GM19351 (cell line): ENCODE measurements around the gene URI1.

ENCODE experiments used
- ATAC-seq: cut with Tn5 transposase; IDR thresholded peaks from one replicate; pipeline ENCODE4 v1.9.1; 2021; ENCODE audit warnings: mild to moderate bottlenecking, moderate library complexity; ENCODE audit not compliant: unreplicated experiment

The URI1 gene

GRCh38 chr19:30052122-30053075, 110.4 kb downstream of the URI1 start:
- ATAC-seq = no peak

DNA sequence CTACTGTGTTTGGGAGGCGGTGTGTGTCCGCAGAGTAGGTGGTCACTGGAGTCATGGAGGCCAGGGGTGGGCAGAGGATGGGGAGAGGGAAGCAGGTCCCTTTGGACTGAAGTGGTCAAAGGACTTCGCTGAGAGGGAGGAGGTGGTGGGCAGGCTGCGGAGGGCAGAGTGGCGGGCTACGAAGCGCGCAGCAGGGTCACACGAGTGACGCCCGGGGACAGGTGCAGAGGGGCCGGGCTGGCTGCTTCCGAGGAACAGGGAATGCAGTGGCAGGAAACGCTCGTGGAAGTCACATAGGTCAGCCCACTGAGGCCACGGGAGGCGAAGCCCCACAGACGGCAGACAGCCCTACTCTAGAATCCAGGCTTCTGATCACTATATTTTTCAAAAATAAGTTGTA, 111.5 kb downstream of the URI1 start:
- no peak for ATAC-seq

- no peak for ATAC-seq
Measured at GRCh38 chr19:30054210-30054609, 112.2 kb downstream of the URI1 start.

DNA sequence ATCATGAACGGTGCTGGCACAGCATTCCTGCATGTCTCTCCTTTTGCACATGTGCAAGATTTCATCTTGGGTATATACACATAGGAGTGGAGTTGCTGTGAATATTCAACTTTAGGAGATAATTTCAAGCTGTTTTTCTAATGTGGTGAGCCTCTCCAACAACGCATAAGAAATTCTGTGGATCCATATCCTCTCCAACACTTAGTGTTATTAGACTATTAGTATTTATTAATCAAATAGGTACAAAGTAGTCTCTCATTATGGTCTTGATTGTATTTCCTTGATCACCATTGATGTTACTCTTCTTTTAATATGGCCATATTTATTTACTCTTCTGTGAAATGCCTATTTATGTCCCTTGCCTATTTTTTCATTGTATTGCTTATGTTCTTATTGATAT, 114.5 kb downstream of the URI1 start:
- no peak for ATAC-seq

GRCh38 chr19:30059741-30060457, 117.9 kb downstream of the URI1 start:
- no peak for ATAC-seq

DNA sequence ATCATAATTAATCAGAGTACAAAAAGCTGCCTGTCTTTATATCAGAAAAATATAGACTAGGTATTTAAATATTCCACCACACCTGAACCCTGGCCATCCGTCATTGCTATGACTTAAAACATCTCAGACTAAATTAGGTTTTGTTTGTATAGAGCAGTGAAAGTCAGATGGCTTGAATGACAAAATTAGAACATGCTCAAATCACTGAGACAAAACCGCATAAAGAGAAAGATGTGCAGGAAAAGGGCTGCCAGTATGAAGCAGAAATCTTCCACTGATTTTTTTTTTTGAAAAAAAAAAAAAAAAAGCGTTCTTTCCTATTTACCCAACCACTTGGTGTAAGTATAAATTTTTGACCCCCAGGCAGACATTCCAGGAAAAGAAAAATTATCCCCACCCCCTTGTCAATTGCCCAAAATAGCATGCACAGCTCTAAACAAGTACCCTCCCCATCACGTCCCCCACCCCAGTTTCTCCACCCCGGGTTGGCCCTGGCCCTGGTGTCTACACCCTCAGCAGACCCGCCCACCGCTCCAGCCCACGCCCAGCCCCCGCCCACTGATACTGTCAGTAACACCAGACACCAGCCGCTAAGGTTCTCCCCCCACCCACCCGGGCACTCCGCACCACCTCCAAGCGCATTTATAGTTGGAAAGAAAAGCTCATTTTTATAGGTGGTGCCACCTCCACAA, 118.6 kb downstream of the URI1 start:
- no peak for ATAC-seq

DNA sequence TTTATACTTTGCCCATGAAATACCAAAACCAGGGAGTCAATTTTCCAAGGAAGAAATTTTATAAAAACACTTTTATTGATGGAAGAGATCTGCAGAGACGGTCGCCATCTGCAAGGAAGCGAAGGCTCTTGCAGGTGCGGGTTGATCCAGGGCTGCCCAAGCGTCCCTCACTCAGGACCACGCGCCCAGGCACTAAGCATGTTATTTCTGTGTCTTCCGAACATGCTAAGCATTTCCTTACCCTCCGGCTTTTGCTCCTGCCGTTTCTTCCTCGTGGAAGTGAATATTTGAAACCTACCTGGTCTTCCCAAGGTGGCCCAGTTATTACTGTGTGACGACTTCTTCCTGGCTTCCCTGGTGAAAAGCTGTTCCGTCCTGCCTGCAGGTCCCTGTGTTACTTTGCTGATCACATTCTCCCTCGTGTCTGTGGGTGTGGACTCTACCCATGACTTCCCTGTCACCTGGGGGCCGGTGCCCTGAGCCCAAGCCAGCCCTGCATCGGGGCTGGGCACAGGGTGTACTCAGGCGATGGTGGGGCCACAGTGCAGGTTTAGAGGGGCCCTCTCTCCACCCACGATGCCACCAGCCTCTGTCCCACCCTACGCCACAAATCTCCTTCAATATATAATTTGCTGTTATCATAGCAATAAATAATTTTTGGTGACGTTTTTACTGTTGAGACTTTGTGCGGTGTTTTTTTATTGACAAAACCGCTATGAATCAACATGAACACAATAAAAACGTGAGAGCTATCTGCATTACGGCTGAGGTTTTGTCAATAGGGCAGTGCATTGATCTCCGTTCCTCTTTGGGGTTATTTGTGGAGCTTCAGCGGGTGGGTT, 119.4 kb downstream of the URI1 start:
- no peak for ATAC-seq

GRCh38 chr19:30062065-30062906, 120.2 kb downstream of the URI1 start:
- ATAC-seq = no peak

GRCh38 chr19:30062907-30063649, 121.0 kb downstream of the URI1 start:
- ATAC-seq = no peak

DNA sequence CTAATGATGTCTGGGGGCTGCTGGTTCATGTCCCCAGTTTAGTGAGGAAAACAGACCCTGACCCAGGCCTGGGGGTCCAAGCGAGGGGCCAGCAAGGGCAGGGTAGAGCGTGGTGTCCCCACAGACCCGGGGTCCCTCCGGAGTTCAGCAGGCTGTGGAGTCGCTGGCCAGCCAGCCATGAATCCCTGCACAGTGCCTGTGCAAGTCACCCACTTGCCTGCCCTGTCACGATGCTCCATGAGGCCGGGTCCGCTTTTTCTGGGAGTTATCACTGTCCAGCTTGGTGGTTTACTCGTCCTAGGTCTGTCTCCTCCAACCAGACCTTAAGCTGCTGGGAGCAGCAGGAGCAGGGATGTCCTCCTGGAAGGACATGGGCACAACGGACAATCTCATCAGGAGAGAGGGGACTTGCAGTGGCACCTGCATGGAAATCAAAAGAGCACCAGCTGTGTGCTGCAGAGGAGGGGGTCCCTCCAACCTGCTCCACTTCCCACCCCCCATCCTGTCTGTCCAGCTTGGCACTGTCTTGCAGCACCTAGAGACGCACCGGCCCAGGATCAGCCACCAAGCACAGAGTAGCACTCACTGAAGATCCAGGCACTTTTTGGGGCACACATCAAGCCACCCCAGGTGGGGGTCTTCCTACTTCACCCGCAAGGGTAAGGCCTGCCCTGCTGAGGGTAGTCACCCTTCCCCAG, 121.8 kb downstream of the URI1 start:
- ATAC-seq = no peak

GRCh38 chr19:30064348-30064699, 122.3 kb downstream of the URI1 start:
- ATAC-seq = no peak

- no peak for ATAC-seq
Measured at GRCh38 chr19:30064771-30065494, 122.9 kb downstream of the URI1 start.

GRCh38 chr19:30065680-30066606, 123.9 kb downstream of the URI1 start:
- no peak for ATAC-seq
